ENCODE results near the gene PRR5L.
A peak's percentile ranks its signal among the peaks of the same experiment; 100 is the strongest.
"Not testable (repeated sequence)": the region's sequence is repeated elsewhere in the genome, so short reads cannot be mapped to it uniquely, and the experiment has no call there.

The PRR5L gene

DNA sequence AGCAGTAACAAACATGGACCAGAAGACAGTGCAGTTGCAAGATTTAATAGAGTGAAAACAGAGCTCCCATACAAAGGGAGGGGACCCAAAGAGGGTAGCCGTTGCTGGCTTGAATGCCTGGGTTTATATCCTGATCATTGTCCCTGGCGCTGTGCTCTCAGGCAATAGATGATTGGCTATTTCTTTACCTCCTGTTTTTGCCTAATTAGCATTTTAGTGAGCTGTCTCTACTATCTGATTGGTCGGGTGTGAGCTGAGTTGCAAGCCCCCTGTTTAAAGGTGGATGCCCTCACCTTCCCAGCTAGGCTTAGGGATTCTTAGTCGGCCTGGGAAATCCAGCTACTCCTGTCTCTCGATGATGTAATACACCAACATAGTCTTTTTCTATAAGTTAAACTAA lies 29.3 kb downstream of the PRR5L start:
- H2BK12ac ChIP-seq (ENCODE audit: low read length); H3K4ac ChIP-seq (ENCODE audit: low read depth, low read length); H2AK5ac ChIP-seq (ENCODE audit: low read length); H3K79me2 ChIP-seq (ENCODE audit: control insufficient read depth, insufficient read depth, low read length, poor library complexity); H3K18ac ChIP-seq (ENCODE audit: low read length); H3K4me2 ChIP-seq (ENCODE audit: low read length); H3K23ac ChIP-seq (ENCODE audit: low read length); H3K4me1 ChIP-seq (ENCODE audit: control insufficient read depth in 1 of 2, insufficient read depth in 2 of 2, low read length in 2 of 2); H4K12ac ChIP-seq (ENCODE audit: low read depth, low read length); H2BK5ac ChIP-seq (ENCODE audit: low read depth, low read length, poor library complexity); H4K8ac ChIP-seq (ENCODE audit: low read depth, low read length); H3K9ac ChIP-seq (ENCODE audit: low read length); H3K4me3 ChIP-seq (ENCODE audit: low read depth, low read length); H2AFZ ChIP-seq (ENCODE audit: insufficient read depth, low read length, poor library complexity); H4K91ac ChIP-seq (ENCODE audit: low read depth, low read length); H3K27ac ChIP-seq (ENCODE audit: low read depth, low read length); H2BK120ac ChIP-seq (ENCODE audit: insufficient read depth, low read length, poor library complexity); H3K36me3 ChIP-seq (ENCODE audit: control insufficient read depth in 1 of 2, insufficient read depth in 2 of 2, low read length in 2 of 2); H3K9me3 ChIP-seq (ENCODE audit: insufficient read depth, low read depth, low read length); DNase-seq; H3K79me1 ChIP-seq (ENCODE audit: low read length); H3K14ac ChIP-seq (ENCODE audit: low read length); H3K27me3 ChIP-seq (ENCODE audit: insufficient read depth, low read length): not testable (repeated sequence)
- no CpG with 5 or more reads among the region's 5 CpGs for WGBS (ENCODE audit: extremely low coverage, insufficient coverage, insufficient read length)

- Histone ChIP-seq H3K4ac (ENCODE audit: low read depth, low read length) (no peak overlapping the region), H3K9ac (ENCODE audit: low read length) (no peak overlapping the region), H2AFZ (ENCODE audit: insufficient read depth, low read length, poor library complexity) (no peak overlapping the region), H3K4me1 (ENCODE audit: control insufficient read depth in 1 of 2, insufficient read depth in 2 of 2, low read length in 2 of 2) (peaks cover 0 to 3% of the 10 kb centered on the region in 2 experiments), H4K91ac (ENCODE audit: low read depth, low read length) (no peak overlapping the region), H3K18ac (ENCODE audit: low read length) (no peak overlapping the region), H3K27ac (ENCODE audit: low read depth, low read length) (peak overlapping the region; percentile 64), H2BK120ac (ENCODE audit: insufficient read depth, low read length, poor library complexity) (peak overlapping the region; percentile 43), H3K79me2 (ENCODE audit: control insufficient read depth, insufficient read depth, low read length, poor library complexity) (no peaks in the 10 kb centered on the region), H3K4me3 (ENCODE audit: low read depth, low read length) (no peak overlapping the region), H2BK5ac (ENCODE audit: low read depth, low read length, poor library complexity) (peak overlapping the region; percentile 56), H3K79me1 (ENCODE audit: low read length) (no peaks in the 10 kb centered on the region), H2BK12ac (ENCODE audit: low read length) (no peak overlapping the region), H4K12ac (ENCODE audit: low read depth, low read length) (no peak overlapping the region), H4K8ac (ENCODE audit: low read depth, low read length) (no peak overlapping the region), H3K27me3 (ENCODE audit: insufficient read depth, low read length) (no peaks in the 10 kb centered on the region), H3K14ac (ENCODE audit: low read length) (no peak overlapping the region), H3K9me3 (ENCODE audit: insufficient read depth, low read depth, low read length) (no peaks in the 10 kb centered on the region), H3K23ac (ENCODE audit: low read length) (no peak overlapping the region), H3K4me2 (ENCODE audit: low read length) (no peak overlapping the region), H2AK5ac (ENCODE audit: low read length) (no peak overlapping the region), H3K36me3 (ENCODE audit: control insufficient read depth in 1 of 2, insufficient read depth in 2 of 2, low read length in 2 of 2) (no peaks in the 10 kb centered on the region)
- no peak for DNase-seq
- no CpG with 5 or more reads among the region's 3 CpGs for WGBS (ENCODE audit: extremely low coverage, insufficient coverage, insufficient read length)
Observed at GRCh38 chr11:36326524-36327419, 30.7 kb downstream of the PRR5L start.

GRCh38 chr11:36328966-36329673 lies 33.0 kb downstream of the PRR5L start:
- H3K14ac ChIP-seq (ENCODE audit: low read length) = no peak overlapping the region
- no peak overlapping the region for H4K91ac ChIP-seq (ENCODE audit: low read depth, low read length)
- H3K4me1 ChIP-seq (ENCODE audit: control insufficient read depth in 1 of 2, insufficient read depth in 2 of 2, low read length in 2 of 2) = peaks cover 0 to 3% of the 10 kb centered on the region in 2 experiments
- no peak overlapping the region for H3K4me3 ChIP-seq (ENCODE audit: low read depth, low read length)
- DNase-seq = no peak
- no peaks in the 10 kb centered on the region for H3K27me3 ChIP-seq (ENCODE audit: insufficient read depth, low read length)
- H4K8ac ChIP-seq (ENCODE audit: low read depth, low read length) = no peak overlapping the region
- H3K27ac ChIP-seq (ENCODE audit: low read depth, low read length) = no peak overlapping the region
- no peak overlapping the region for H3K4me2 ChIP-seq (ENCODE audit: low read length)
- no peak overlapping the region for H3K4ac ChIP-seq (ENCODE audit: low read depth, low read length)
- H3K18ac ChIP-seq (ENCODE audit: low read length) = no peak overlapping the region
- no CpG with 5 or more reads among the region's 2 CpGs for WGBS (ENCODE audit: extremely low coverage, insufficient coverage, insufficient read length)
- H3K23ac ChIP-seq (ENCODE audit: low read length) = no peak overlapping the region
- no peak overlapping the region for H2BK120ac ChIP-seq (ENCODE audit: insufficient read depth, low read length, poor library complexity)
- no peaks in the 10 kb centered on the region for H3K79me1 ChIP-seq (ENCODE audit: low read length)
- H4K12ac ChIP-seq (ENCODE audit: low read depth, low read length) = no peak overlapping the region
- no peaks in the 10 kb centered on the region for H3K36me3 ChIP-seq (ENCODE audit: control insufficient read depth in 1 of 2, insufficient read depth in 2 of 2, low read length in 2 of 2)
- no peak overlapping the region for H2AK5ac ChIP-seq (ENCODE audit: low read length)
- no peak overlapping the region for H2AFZ ChIP-seq (ENCODE audit: insufficient read depth, low read length, poor library complexity)
- no peak overlapping the region for H2BK12ac ChIP-seq (ENCODE audit: low read length)
- no peak overlapping the region for H3K9ac ChIP-seq (ENCODE audit: low read length)
- H2BK5ac ChIP-seq (ENCODE audit: low read depth, low read length, poor library complexity) = no peak overlapping the region
- H3K79me2 ChIP-seq (ENCODE audit: control insufficient read depth, insufficient read depth, low read length, poor library complexity) = no peaks in the 10 kb centered on the region
- no peaks in the 10 kb centered on the region for H3K9me3 ChIP-seq (ENCODE audit: insufficient read depth, low read depth, low read length)

DNA sequence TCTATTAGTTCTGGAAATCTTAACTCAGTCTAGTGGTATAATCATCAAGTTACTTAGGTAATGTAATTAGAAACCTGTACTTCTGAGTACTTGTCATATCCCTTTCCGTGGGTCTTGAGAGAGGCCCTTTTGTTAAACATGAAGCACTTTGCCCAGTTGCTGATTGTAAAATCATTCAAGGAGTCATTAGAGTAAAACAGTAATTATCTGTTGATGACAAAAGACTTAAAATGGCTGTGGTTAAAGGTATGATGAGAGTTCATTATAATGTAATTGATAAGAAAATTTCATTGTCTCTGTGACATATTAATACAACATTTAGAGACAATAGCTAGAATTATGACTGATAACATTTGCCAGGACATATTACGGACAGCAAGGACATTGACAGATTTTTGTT lies 34.3 kb downstream of the PRR5L start:
- no peaks in the 10 kb centered on the region for H3K27me3 ChIP-seq (ENCODE audit: insufficient read depth, low read length)
- H2AFZ ChIP-seq (ENCODE audit: insufficient read depth, low read length, poor library complexity) = no peak overlapping the region
- no peak overlapping the region for H2AK5ac ChIP-seq (ENCODE audit: low read length)
- peaks cover 0 to 3% of the 10 kb centered on the region in 2 experiments for H3K4me1 ChIP-seq (ENCODE audit: control insufficient read depth in 1 of 2, insufficient read depth in 2 of 2, low read length in 2 of 2)
- no peak overlapping the region for H3K4me3 ChIP-seq (ENCODE audit: low read depth, low read length)
- no peak overlapping the region for H3K4me2 ChIP-seq (ENCODE audit: low read length)
- WGBS (ENCODE audit: extremely low coverage, insufficient coverage, insufficient read length) = no CpG with 5 or more reads among the region's 2 CpGs
- no peak overlapping the region for H3K27ac ChIP-seq (ENCODE audit: low read depth, low read length)
- no peak overlapping the region for H2BK12ac ChIP-seq (ENCODE audit: low read length)
- H4K12ac ChIP-seq (ENCODE audit: low read depth, low read length) = no peak overlapping the region
- no peak overlapping the region for H3K9ac ChIP-seq (ENCODE audit: low read length)
- H2BK120ac ChIP-seq (ENCODE audit: insufficient read depth, low read length, poor library complexity) = no peak overlapping the region
- H2BK5ac ChIP-seq (ENCODE audit: low read depth, low read length, poor library complexity) = no peak overlapping the region
- H4K91ac ChIP-seq (ENCODE audit: low read depth, low read length) = no peak overlapping the region
- H3K18ac ChIP-seq (ENCODE audit: low read length) = no peak overlapping the region
- H4K8ac ChIP-seq (ENCODE audit: low read depth, low read length) = no peak overlapping the region
- no peak overlapping the region for H3K14ac ChIP-seq (ENCODE audit: low read length)
- H3K36me3 ChIP-seq (ENCODE audit: control insufficient read depth in 1 of 2, insufficient read depth in 2 of 2, low read length in 2 of 2) = no peaks in the 10 kb centered on the region
- no peaks in the 10 kb centered on the region for H3K79me2 ChIP-seq (ENCODE audit: control insufficient read depth, insufficient read depth, low read length, poor library complexity)
- DNase-seq = no peak
- no peaks in the 10 kb centered on the region for H3K9me3 ChIP-seq (ENCODE audit: insufficient read depth, low read depth, low read length)
- no peaks in the 10 kb centered on the region for H3K79me1 ChIP-seq (ENCODE audit: low read length)
- H3K23ac ChIP-seq (ENCODE audit: low read length) = no peak overlapping the region
- H3K4ac ChIP-seq (ENCODE audit: low read depth, low read length) = no peak overlapping the region

Measured in trophoblast cell (in vitro differentiated cells and primary cell).